ENCODE data around the gene KRT37.

KRT37 gene

GRCh38 chr17:41413353-41413957 is 10.9 kb downstream of the KRT37 start:
- Histone ChIP-seq H3K79me2 (ENCODE audit: low read length) (no peaks in the 10 kb centered on the region), H2AFZ (ENCODE audit: low read depth, low read length) (no peak overlapping the region), H3K36me3 (replicated peaks; ENCODE audit: low read depth, low read length) (no peaks in the 10 kb centered on the region), H3K27me3 (ENCODE audit: low read depth, low read length) (peaks cover 15% of the 10 kb centered on the region), H3K27ac (ENCODE audit: low read length) (no peak overlapping the region), H3K4me2 (ENCODE audit: low read length) (no peak overlapping the region), H4K20me1 (ENCODE audit: insufficient read depth, low read length) (no peaks in the 10 kb centered on the region), H3K4me1 (ENCODE audit: low read length) (no peaks in the 10 kb centered on the region), H3K4me3 (ENCODE audit: low read length) (no peak overlapping the region), H3K9ac (ENCODE audit: low read length) (no peak overlapping the region), H3K9me3 (ENCODE audit: insufficient read depth, low read length) (no peaks in the 10 kb centered on the region)
- no peak for TF ChIP-seq CTCF (IDR thresholded peaks at IDR 0.05; ENCODE audit: low read depth, low read length)
- no peak for TF ChIP-seq EZH2phosphoT487 (IDR thresholded peaks at IDR 0.05; ENCODE audit: low read depth)

GRCh38 chr17:41411072-41411840 is 13.1 kb downstream of the KRT37 start:
- no peaks in the 10 kb centered on the region for H4K20me1 ChIP-seq (ENCODE audit: insufficient read depth, low read length)
- no peak for TF ChIP-seq EZH2phosphoT487 (IDR thresholded peaks at IDR 0.05; ENCODE audit: low read depth)
- TF ChIP-seq CTCF (IDR thresholded peaks at IDR 0.05; ENCODE audit: low read depth, low read length): no peak
- peaks cover 15% of the 10 kb centered on the region for H3K27me3 ChIP-seq (ENCODE audit: low read depth, low read length)
- H3K9me3 ChIP-seq (ENCODE audit: insufficient read depth, low read length): no peaks in the 10 kb centered on the region
- no peaks in the 10 kb centered on the region for H3K79me2 ChIP-seq (ENCODE audit: low read length)
- H3K9ac ChIP-seq (ENCODE audit: low read length): no peak overlapping the region
- no peaks in the 10 kb centered on the region for H3K36me3 ChIP-seq (replicated peaks; ENCODE audit: low read depth, low read length)
- no peak overlapping the region for H2AFZ ChIP-seq (ENCODE audit: low read depth, low read length)
- no peaks in the 10 kb centered on the region for H3K4me1 ChIP-seq (ENCODE audit: low read length)
- no peak overlapping the region for H3K27ac ChIP-seq (ENCODE audit: low read length)
- H3K4me2 ChIP-seq (ENCODE audit: low read length): no peak overlapping the region
- H3K4me3 ChIP-seq (ENCODE audit: low read length): no peak overlapping the region

- H3K4me1 ChIP-seq (ENCODE audit: low read length): no peaks in the 10 kb centered on the region
- H3K27me3 ChIP-seq (ENCODE audit: low read depth, low read length): peaks cover 5% of the 10 kb centered on the region; the same call in 1 of the 2 replicates
- H3K79me2 ChIP-seq (ENCODE audit: low read length): no peaks in the 10 kb centered on the region
- H2AFZ ChIP-seq (ENCODE audit: low read depth, low read length): no peak overlapping the region
- H3K4me2 ChIP-seq (ENCODE audit: low read length): no peak overlapping the region
- no peaks in the 10 kb centered on the region for H4K20me1 ChIP-seq (ENCODE audit: insufficient read depth, low read length)
- H3K9me3 ChIP-seq (ENCODE audit: insufficient read depth, low read length): no peaks in the 10 kb centered on the region
- no peak overlapping the region for H3K9ac ChIP-seq (ENCODE audit: low read length)
- H3K27ac ChIP-seq (ENCODE audit: low read length): no peak overlapping the region
- H3K36me3 ChIP-seq (replicated peaks; ENCODE audit: low read depth, low read length): no peaks in the 10 kb centered on the region
- H3K4me3 ChIP-seq (ENCODE audit: low read length): no peak overlapping the region
- TF ChIP-seq CTCF (IDR thresholded peaks at IDR 0.05; ENCODE audit: low read depth, low read length): no peak
- no peak for TF ChIP-seq EZH2phosphoT487 (IDR thresholded peaks at IDR 0.05; ENCODE audit: low read depth)
Measured at GRCh38 chr17:41407226-41407625, 17.2 kb downstream of the KRT37 start.

- TF ChIP-seq EZH2phosphoT487 (IDR thresholded peaks at IDR 0.05; ENCODE audit: low read depth): no peak
- no peak for TF ChIP-seq CTCF (IDR thresholded peaks at IDR 0.05; ENCODE audit: low read depth, low read length)
- Histone ChIP-seq H2AFZ (ENCODE audit: low read depth, low read length) (no peak overlapping the region), H3K4me1 (ENCODE audit: low read length) (no peaks in the 10 kb centered on the region)
Measured at GRCh38 chr17:41406205-41406604, 18.2 kb downstream of the KRT37 start.

More at GRCh38 chr17:41406205-41406604, 18.2 kb downstream of the KRT37 start:
- Histone ChIP-seq H3K27me3 (ENCODE audit: low read depth, low read length) (peaks cover 5% of the 10 kb centered on the region; the same call in 1 of the 2 replicates), H3K4me3 (ENCODE audit: low read length) (no peak overlapping the region), H3K9me3 (ENCODE audit: insufficient read depth, low read length) (no peaks in the 10 kb centered on the region), H3K9ac (ENCODE audit: low read length) (no peak overlapping the region), H4K20me1 (ENCODE audit: insufficient read depth, low read length) (no peaks in the 10 kb centered on the region), H3K36me3 (replicated peaks; ENCODE audit: low read depth, low read length) (no peaks in the 10 kb centered on the region), H3K79me2 (ENCODE audit: low read length) (no peaks in the 10 kb centered on the region), H3K27ac (ENCODE audit: low read length) (no peak overlapping the region), H3K4me2 (ENCODE audit: low read length) (no peak overlapping the region)

Data from OCI-LY3 (cell line).